ENCODE measurements around the gene SMARCC1.
"Not testable (repeated sequence)": the region's sequence is repeated elsewhere in the genome, so short reads cannot be mapped to it uniquely, and the experiment has no call there.

SMARCC1 gene

DNA sequence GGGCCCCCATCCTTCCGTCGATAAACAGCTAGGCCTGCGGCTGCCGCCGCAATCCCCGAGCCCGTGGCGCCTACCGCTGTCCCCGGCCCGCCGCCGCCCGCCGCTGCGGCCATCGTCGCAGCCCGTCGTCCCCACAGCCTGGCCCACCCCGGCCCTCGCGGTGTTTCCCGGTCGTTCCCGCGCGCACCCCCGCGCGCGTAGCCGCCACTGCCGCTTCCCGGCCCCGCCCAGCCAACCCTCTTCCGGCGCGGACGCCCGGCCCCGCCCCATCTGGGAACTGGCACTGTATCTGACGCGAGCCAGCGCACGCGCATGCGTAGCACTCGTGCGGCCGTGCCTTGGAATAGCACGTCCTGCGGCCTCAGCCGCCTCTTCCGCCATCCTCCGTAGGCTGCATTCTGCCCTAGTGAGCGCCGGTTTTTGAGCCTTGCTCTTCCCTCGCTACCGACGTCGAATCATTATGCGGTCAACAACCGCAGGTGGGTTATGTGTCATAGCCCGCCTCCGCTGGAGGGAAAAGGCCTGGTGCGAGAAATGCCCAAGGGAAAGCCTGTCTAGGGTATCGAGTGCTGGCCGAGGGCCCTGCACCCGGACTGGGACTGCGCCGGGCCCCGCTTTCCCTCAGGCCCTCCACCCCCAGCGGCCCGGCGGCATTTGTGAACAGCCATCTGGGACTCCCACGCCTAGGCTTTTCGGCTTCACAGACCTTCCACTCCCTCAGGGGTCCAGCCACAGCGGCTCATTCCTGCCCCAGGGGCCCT lies at the start of gene SMARCC1:
Gene SMARCC1, minus strand, starts transcription at position 209 of the 761 bp plus-strand sequence. Its CDS starts 96 bp downstream, at position 113.
- H3K4me1 ChIP-seq (ENCODE audit: insufficient read depth, low read length), result peaks cover 18% of the 10 kb centered on the region
- H3K27ac ChIP-seq (ENCODE audit: low read depth, low read length), result peak within 1 kb of the TSS; percentile 99
- no peaks in the 10 kb centered on the region for H3K27me3 ChIP-seq (ENCODE audit: control insufficient read depth in 1 of 2, insufficient read depth in 2 of 2, low read length in 2 of 2)
- no peaks in the 10 kb centered on the region for H3K9me3 ChIP-seq (ENCODE audit: low read length)
- peak within 1 kb of the TSS; percentile 67 to 90 for H3K4me3 ChIP-seq (ENCODE audit: low read depth in 1 of 2, low read length in 2 of 2)
- H3K9ac ChIP-seq (ENCODE audit: low read length), result peak within 1 kb of the TSS; percentile 94
- no peaks in the 10 kb centered on the region for H3K36me3 ChIP-seq (ENCODE audit: insufficient read depth, low read length)

DNA sequence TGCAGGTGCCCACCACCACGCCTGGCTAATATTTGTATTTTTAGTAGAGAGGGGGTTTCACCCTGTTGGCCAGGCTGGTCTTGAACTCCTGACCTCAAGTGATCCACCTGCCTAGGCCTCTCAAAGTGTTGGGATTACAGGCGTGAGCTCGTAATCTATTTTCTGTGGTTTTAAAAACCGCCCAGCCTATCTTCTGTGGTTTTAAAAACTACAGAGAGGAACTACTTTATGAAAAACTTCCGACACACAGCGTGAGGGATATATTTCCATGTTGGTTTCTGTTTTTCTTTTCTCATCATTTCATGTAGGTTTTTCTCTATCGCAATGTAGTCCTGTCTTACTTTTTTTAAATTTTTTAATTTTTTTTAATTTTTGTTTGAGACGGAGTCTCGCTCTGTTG lies 47.8 kb upstream of the SMARCC1 start:
- Histone ChIP-seq H3K36me3 (ENCODE audit: insufficient read depth, low read length) (peaks cover 39% of the 10 kb centered on the region), H3K4me1 (ENCODE audit: insufficient read depth, low read length) (peaks cover 14% of the 10 kb centered on the region)
- not testable (repeated sequence) for H3K27ac ChIP-seq (ENCODE audit: low read depth, low read length); H3K27me3 ChIP-seq (ENCODE audit: control insufficient read depth in 1 of 2, insufficient read depth in 2 of 2, low read length in 2 of 2); H3K9me3 ChIP-seq (ENCODE audit: low read length); H3K4me3 ChIP-seq (ENCODE audit: low read depth in 1 of 2, low read length in 2 of 2); H3K9ac ChIP-seq (ENCODE audit: low read length)

- peaks cover 27% of the 10 kb centered on the region for H3K36me3 ChIP-seq (ENCODE audit: insufficient read depth, low read length)
- H3K9ac ChIP-seq (ENCODE audit: low read length), result peak overlapping the region; percentile 83
- no peaks in the 10 kb centered on the region for H3K9me3 ChIP-seq (ENCODE audit: low read length)
- H3K4me1 ChIP-seq (ENCODE audit: insufficient read depth, low read length), result peaks cover 19% of the 10 kb centered on the region
- H3K27me3 ChIP-seq (ENCODE audit: control insufficient read depth in 1 of 2, insufficient read depth in 2 of 2, low read length in 2 of 2), result no peaks in the 10 kb centered on the region
- peak overlapping the region; percentile 86 to 87 for H3K4me3 ChIP-seq (ENCODE audit: low read depth in 1 of 2, low read length in 2 of 2)
- peak overlapping the region; percentile 77 for H3K27ac ChIP-seq (ENCODE audit: low read depth, low read length)
Observed at GRCh38 chr3:47825590-47825989, 43.9 kb upstream of the SMARCC1 start.

DNA sequence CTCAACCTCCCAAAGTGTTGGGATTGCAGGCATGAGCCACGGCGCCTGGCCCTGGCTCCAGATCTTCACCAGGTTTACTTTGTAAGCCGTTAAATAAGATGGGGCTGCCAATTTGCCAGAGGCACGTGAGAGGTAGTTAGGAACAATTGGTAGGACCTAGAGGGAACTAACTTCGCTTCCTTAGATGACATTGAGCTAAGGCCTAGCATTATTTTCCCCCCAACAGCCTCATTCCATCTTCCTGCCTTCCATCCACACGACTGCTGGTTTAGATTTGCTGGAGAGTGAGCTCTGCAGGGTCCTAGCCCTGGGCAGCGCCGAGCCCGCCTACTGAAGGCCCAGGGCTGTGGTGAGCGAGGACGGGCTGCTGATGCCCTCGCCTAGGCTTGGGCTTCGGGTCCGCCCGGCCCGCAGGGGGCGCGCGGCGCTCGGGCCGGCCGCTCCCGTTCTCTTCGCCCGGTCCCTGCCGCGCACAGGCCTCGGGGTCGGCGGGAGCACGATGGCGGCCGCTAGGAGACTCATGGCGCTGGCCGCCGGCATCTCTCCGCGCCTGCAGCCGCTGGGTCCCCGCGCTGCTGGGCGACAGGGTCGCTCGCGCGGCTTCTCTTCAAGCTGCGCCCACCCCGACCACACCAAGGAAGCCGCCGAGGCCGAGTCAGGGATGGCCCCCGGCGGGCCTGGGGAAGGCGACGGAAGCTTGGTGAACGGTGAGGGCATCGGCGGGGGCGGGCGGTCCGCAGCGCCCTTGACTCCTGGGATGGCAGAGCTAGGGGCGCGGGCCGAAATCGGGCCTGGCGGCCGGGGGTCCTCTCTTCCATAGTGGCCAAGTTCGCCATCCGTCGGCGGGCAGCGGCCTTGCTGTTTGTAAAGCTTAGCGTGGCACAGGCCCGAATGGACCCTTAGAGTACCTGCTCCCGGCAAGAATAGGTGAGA lies 43.1 kb upstream of the SMARCC1 start:
- peak overlapping the region; percentile 86 to 87 for H3K4me3 ChIP-seq (ENCODE audit: low read depth in 1 of 2, low read length in 2 of 2)
- H3K36me3 ChIP-seq (ENCODE audit: insufficient read depth, low read length), result peaks cover 29% of the 10 kb centered on the region
- peak overlapping the region; percentile 83 for H3K9ac ChIP-seq (ENCODE audit: low read length)
- H3K9me3 ChIP-seq (ENCODE audit: low read length), result no peaks in the 10 kb centered on the region
- H3K27me3 ChIP-seq (ENCODE audit: control insufficient read depth in 1 of 2, insufficient read depth in 2 of 2, low read length in 2 of 2), result no peaks in the 10 kb centered on the region
- peak overlapping the region; percentile 77 for H3K27ac ChIP-seq (ENCODE audit: low read depth, low read length)
- peaks cover 19% of the 10 kb centered on the region for H3K4me1 ChIP-seq (ENCODE audit: insufficient read depth, low read length)

- H3K27ac ChIP-seq (ENCODE audit: low read depth, low read length), result no peak overlapping the region
- H3K4me1 ChIP-seq (ENCODE audit: insufficient read depth, low read length), result no peaks in the 10 kb centered on the region
- no peak overlapping the region for H3K4me3 ChIP-seq (ENCODE audit: low read depth in 1 of 2, low read length in 2 of 2)
- no peaks in the 10 kb centered on the region for H3K9me3 ChIP-seq (ENCODE audit: low read length)
- peaks cover 54% of the 10 kb centered on the region for H3K36me3 ChIP-seq (ENCODE audit: insufficient read depth, low read length)
- H3K27me3 ChIP-seq (ENCODE audit: control insufficient read depth in 1 of 2, insufficient read depth in 2 of 2, low read length in 2 of 2), result no peaks in the 10 kb centered on the region
- no peak overlapping the region for H3K9ac ChIP-seq (ENCODE audit: low read length)
Observed at GRCh38 chr3:47817609-47818008, 35.9 kb upstream of the SMARCC1 start.

- Histone ChIP-seq H3K27me3 (ENCODE audit: control insufficient read depth in 1 of 2, insufficient read depth in 2 of 2, low read length in 2 of 2) (no peaks in the 10 kb centered on the region), H3K4me3 (ENCODE audit: low read depth in 1 of 2, low read length in 2 of 2) (no peak overlapping the region), H3K36me3 (ENCODE audit: insufficient read depth, low read length) (peaks cover 56% of the 10 kb centered on the region), H3K9me3 (ENCODE audit: low read length) (no peaks in the 10 kb centered on the region), H3K4me1 (ENCODE audit: insufficient read depth, low read length) (no peaks in the 10 kb centered on the region), H3K9ac (ENCODE audit: low read length) (no peak overlapping the region), H3K27ac (ENCODE audit: low read depth, low read length) (no peak overlapping the region)
Observed at GRCh38 chr3:47813551-47814177, 32.0 kb upstream of the SMARCC1 start.

GRCh38 chr3:47804577-47804976 lies 22.9 kb upstream of the SMARCC1 start:
- no peak overlapping the region for H3K9ac ChIP-seq (ENCODE audit: low read length)
- peaks cover 20% of the 10 kb centered on the region for H3K4me1 ChIP-seq (ENCODE audit: insufficient read depth, low read length)
- H3K9me3 ChIP-seq (ENCODE audit: low read length), result no peaks in the 10 kb centered on the region
- H3K36me3 ChIP-seq (ENCODE audit: insufficient read depth, low read length), result peaks cover 4% of the 10 kb centered on the region
- no peak overlapping the region for H3K27ac ChIP-seq (ENCODE audit: low read depth, low read length)
- H3K27me3 ChIP-seq (ENCODE audit: control insufficient read depth in 1 of 2, insufficient read depth in 2 of 2, low read length in 2 of 2), result no peaks in the 10 kb centered on the region
- no peak overlapping the region for H3K4me3 ChIP-seq (ENCODE audit: low read depth in 1 of 2, low read length in 2 of 2)

GRCh38 chr3:47803480-47804025 lies 21.9 kb upstream of the SMARCC1 start:
- H3K9ac ChIP-seq (ENCODE audit: low read length), result peak overlapping the region; percentile 79
- H3K9me3 ChIP-seq (ENCODE audit: low read length), result no peaks in the 10 kb centered on the region
- H3K27me3 ChIP-seq (ENCODE audit: control insufficient read depth in 1 of 2, insufficient read depth in 2 of 2, low read length in 2 of 2), result no peaks in the 10 kb centered on the region
- H3K4me3 ChIP-seq (ENCODE audit: low read depth in 1 of 2, low read length in 2 of 2), result peak overlapping the region; percentile 69 to 82
- H3K27ac ChIP-seq (ENCODE audit: low read depth, low read length), result peak overlapping the region; percentile 88
- H3K36me3 ChIP-seq (ENCODE audit: insufficient read depth, low read length), result no peaks in the 10 kb centered on the region
- peaks cover 20% of the 10 kb centered on the region for H3K4me1 ChIP-seq (ENCODE audit: insufficient read depth, low read length)

DNA sequence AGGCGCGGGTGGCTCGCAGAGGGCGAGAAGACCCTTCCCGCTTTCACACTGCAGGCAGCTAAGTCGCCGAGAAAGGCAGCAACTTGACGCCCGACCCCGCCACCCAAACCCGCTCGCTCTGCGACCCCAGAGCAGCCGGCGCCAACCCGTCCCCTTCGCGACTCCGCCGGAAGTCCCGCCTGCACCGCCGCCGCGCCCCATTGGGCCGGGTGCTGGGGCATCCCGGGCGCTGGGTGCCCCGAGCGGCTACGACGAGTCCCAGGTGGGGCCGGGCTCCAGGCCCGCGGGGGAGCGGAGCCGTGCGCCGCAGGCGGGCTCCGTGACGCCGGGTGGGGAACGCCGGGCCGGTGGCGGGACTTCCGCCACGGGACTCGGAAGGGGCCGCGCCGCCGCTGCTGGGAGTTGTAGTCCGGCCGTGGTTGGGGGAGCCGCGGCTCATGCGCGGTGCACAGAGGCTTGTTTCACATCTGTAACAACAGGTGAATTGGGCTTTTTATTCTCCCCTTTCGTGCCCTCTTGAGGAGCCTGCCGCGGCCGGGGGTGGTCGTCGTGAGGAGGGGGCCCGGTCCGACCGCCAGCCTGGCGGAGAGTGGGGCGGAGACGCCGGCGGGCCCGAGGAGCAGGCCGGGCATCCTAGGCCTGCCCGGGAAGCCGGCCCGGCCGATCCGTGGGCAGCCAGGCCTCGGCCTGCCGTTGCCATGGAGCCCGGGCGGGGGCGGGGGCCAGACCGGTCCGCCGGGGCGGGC lies 21.2 kb upstream of the SMARCC1 start, which contains the start of gene DHX30:
Gene DHX30, plus strand, starts transcription at position 405 of the 746 bp plus-strand sequence. CDS start 7,546 bp downstream, outside the sequence.
- Histone ChIP-seq H3K27me3 (ENCODE audit: control insufficient read depth in 1 of 2, insufficient read depth in 2 of 2, low read length in 2 of 2) (no peaks in the 10 kb centered on the region), H3K9ac (ENCODE audit: low read length) (peak within 1 kb of the TSS; percentile 79), H3K4me1 (ENCODE audit: insufficient read depth, low read length) (peaks cover 20% of the 10 kb centered on the region), H3K27ac (ENCODE audit: low read depth, low read length) (peak within 1 kb of the TSS; percentile 88), H3K4me3 (ENCODE audit: low read depth in 1 of 2, low read length in 2 of 2) (peak within 1 kb of the TSS; percentile 69 to 82), H3K36me3 (ENCODE audit: insufficient read depth, low read length) (no peaks in the 10 kb centered on the region), H3K9me3 (ENCODE audit: low read length) (no peaks in the 10 kb centered on the region)

DNA sequence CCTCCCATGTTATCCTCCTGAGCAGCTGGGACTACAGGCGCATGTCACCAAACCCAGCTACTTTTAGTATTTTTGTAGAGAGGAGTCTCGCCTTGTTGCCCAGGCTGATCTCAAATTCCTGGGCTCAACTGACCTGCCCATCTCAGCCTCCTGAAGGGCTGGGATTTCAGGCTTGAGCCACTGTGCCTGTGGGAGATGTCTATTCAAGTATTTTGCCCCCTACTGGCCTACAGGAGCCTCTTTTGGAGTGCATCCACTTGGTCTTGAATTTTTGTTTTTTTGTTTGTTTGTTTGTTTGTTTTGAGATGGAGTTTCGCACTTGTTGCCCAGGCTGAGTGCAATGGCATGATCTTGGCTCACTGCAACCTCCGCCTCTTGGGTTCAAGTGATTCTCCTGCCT lies 18.0 kb upstream of the SMARCC1 start:
- H3K9ac ChIP-seq (ENCODE audit: low read length), result no peak overlapping the region
- no peaks in the 10 kb centered on the region for H3K27me3 ChIP-seq (ENCODE audit: control insufficient read depth in 1 of 2, insufficient read depth in 2 of 2, low read length in 2 of 2)
- H3K36me3 ChIP-seq (ENCODE audit: insufficient read depth, low read length), result no peaks in the 10 kb centered on the region
- H3K27ac ChIP-seq (ENCODE audit: low read depth, low read length), result no peak overlapping the region
- H3K9me3 ChIP-seq (ENCODE audit: low read length), result no peaks in the 10 kb centered on the region
- H3K4me3 ChIP-seq (ENCODE audit: low read depth in 1 of 2, low read length in 2 of 2), result no peak overlapping the region
- H3K4me1 ChIP-seq (ENCODE audit: insufficient read depth, low read length), result peaks cover 20% of the 10 kb centered on the region

Data from muscle layer of colon (tissue), 2 donors.